ENCODE measurements around the gene CASP12. TPM values are rescaled to one million over a fixed set of nuclear protein-coding genes. Genes with fewer than 3 reads are reported as not detected.

CASP12 gene
- total and polyA plus RNA-seq, 9 of the 15 experiments (the other 6 are each of a cell fraction or from before 2014, with no cell fraction given) = not detected

DNA sequence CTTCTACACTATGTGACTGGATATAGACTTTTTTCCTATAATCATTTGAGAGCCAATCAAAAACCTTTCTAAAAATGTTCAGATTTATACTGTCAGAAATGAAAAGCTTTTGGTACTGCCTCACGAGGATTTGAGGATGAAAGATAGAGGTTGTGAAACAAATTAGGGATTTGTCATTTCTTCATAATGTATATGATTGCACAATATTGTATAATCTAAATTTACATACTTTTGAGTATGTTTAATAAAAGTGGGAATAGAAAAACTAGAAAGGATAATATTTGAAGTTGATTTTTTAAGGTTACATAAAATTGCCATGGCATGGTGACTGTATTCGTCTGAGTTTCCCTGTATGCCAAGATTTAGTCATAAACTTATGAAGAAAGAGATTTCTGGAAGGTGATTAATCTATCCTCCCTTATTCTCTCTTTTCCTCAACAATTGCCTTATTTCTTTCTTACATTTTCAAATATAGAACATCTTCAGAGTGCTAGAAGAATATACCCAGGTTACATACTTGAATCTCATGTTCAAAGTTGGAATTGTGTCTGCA is 56.2 kb downstream of the CASP12 start (continued):
- TF ChIP-seq, protein P1, sequence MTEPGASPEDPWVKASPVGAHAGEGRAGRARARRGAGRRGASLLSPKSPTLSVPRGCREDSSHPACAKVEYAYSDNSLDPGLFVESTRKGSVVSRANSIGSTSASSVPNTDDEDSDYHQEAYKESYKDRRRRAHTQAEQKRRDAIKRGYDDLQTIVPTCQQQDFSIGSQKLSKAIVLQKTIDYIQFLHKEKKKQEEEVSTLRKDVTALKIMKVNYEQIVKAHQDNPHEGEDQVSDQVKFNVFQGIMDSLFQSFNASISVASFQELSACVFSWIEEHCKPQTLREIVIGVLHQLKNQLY (CRISPR knock-in tag; conservative IDR thresholded peaks at IDR 0.05) = no peak
- TF ChIP-seq ZNF586 (CRISPR knock-in tag; conservative IDR thresholded peaks at IDR 0.05) (no peak), CHCHD3 (CRISPR knock-in tag; IDR thresholded peaks at IDR 0.05) (no peak), CEBPB (tag; IDR thresholded peaks at IDR 0.05) (peak; percentile 71), NR1H2 (CRISPR knock-in tag; IDR thresholded peaks at IDR 0.05) (no peak), ZNF583 (CRISPR knock-in tag; IDR thresholded peaks at IDR 0.05) (no peak), HNRNPUL1 (IDR thresholded peaks at IDR 0.05; ENCODE audit: low read length) (no peak), CEBPG (CRISPR knock-in tag; IDR thresholded peaks at IDR 0.05) (no peak), CEBPG (tag; conservative IDR thresholded peaks at IDR 0.05 in 1 of 2, IDR thresholded peaks at IDR 0.05 in 1 of 2) (peak in 1 of 2 experiments; percentile 88; a peak in 2 of 4 replicates), BMI1 (IDR thresholded peaks at IDR 0.05; ENCODE audit: low read length) (no peak)
- TF ChIP-seq, protein P2, sequence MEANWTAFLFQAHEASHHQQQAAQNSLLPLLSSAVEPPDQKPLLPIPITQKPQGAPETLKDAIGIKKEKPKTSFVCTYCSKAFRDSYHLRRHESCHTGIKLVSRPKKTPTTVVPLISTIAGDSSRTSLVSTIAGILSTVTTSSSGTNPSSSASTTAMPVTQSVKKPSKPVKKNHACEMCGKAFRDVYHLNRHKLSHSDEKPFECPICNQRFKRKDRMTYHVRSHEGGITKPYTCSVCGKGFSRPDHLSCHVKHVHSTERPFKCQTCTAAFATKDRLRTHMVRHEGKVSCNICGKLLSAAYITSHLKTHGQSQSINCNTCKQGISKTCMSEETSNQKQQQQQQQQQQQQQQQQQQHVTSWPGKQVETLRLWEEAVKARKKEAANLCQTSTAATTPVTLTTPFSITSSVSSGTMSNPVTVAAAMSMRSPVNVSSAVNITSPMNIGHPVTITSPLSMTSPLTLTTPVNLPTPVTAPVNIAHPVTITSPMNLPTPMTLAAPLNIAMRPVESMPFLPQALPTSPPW (CRISPR knock-in tag; IDR thresholded peaks at IDR 0.05) = no peak
- TF ChIP-seq, protein P3, sequence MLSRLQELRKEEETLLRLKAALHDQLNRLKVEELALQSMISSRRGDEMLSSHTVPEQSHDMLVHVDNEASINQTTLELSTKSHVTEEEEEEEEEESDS (CRISPR knock-in tag; IDR thresholded peaks at IDR 0.05) = no peak
